K562 (cell line): ENCODE data around the gene SPRYD3. TPM values are rescaled to one million over a fixed set of nuclear protein-coding genes. Genes with fewer than 3 reads are reported as not detected.

Experiments used
- ATAC-seq: fragments of 200-7000 bp; cut with Tn5 transposase; 3 replicates; pipeline ENCODE4 v1.9.1; 2020; ENCODE audit warnings: moderate library complexity
- BruUV-seq: library from RNA; stranded (reverse); fragments of 400-500 nt; replicated peaks from 2 replicates; lab custom pipeline; 2021; lab: Mats Ljungman, UMichigan
- CTCF ChIA-PET: fragments of 300-600 bp; formaldehyde crosslinking; extraction: SDS; loops from one replicate; lab custom pipeline; 2021; ENCODE audit warnings: low intra/inter-chr PET ratio; lab: Yijun Ruan, JAX
- POLR2A ChIA-PET: fragments of 300-600, 350-650 bp; sonication (Branson Sonifier 250); formaldehyde crosslinking; extraction: SDS; loops from one replicate; lab custom pipeline; 2021; ENCODE audit warnings: antibody characterized with exemption, inconsistent platforms; lab: Yijun Ruan, JAX
- DNase-seq, 4 experiments: peaks; one replicate each; pipeline versions ENCODE4 v3.0.0 to v3.0.0-alpha.2; 2011 to 2018; ENCODE audit warnings: low spot score in 3 of 4, mixed read lengths in 3 of 4; ENCODE audit errors: extremely low read depth in 1 of 4
- FAIRE-seq: peaks from 2 replicates; lab custom pipeline; 2011; peaks lifted over from hg19 to GRCh38; lab: Jason Lieb, UNC
- H2AFZ ChIP-seq: 2 replicates; pipeline ENCODE4 v1.6.0; 2011; ENCODE audit warnings: low read depth, low read length, control low read depth, inconsistent platforms
- H3K27ac ChIP-seq: fragments of 200-600 bp; 3 replicates; pipeline ENCODE4 v1.8.0; 2011; ENCODE audit warnings: low read depth, mild to moderate bottlenecking, control low read depth, inconsistent platforms, low read length, moderate library complexity, mixed read lengths; ENCODE audit errors: extremely low read depth
- H3K27me3 ChIP-seq, 2 experiments: fragments of 300-600 bp in 1 of 2; 2 replicates in 1 of 2; 3 replicates in 1 of 2; pipeline versions ENCODE4 v1.6.0 to v1.8.0; 2011; ENCODE audit warnings: inconsistent platforms in 2 of 2, low read length in 2 of 2, mild to moderate bottlenecking in 1 of 2, mixed read lengths in 1 of 2, moderate library complexity in 1 of 2; ENCODE audit not compliant: control insufficient read depth in 2 of 2, insufficient read depth in 2 of 2
- H3K36me3 ChIP-seq: fragments of 300-600 bp; 3 replicates; pipeline ENCODE4 v1.8.0; 2011; ENCODE audit warnings: mild to moderate bottlenecking, low read length, inconsistent platforms; ENCODE audit not compliant: control insufficient read depth, insufficient read depth
- H3K4me1 ChIP-seq, 2 experiments: fragments of 200-600 bp in 1 of 2; replicated peaks in 1 of 2; 2 replicates in 1 of 2; 3 replicates in 1 of 2; pipeline versions ENCODE4 v1.5.1 to v1.8.0; 2011; ENCODE audit warnings: inconsistent platforms in 2 of 2, low read length in 2 of 2, mild to moderate bottlenecking in 1 of 2, mixed read lengths in 1 of 2, moderate library complexity in 1 of 2; ENCODE audit not compliant: control insufficient read depth in 2 of 2, insufficient read depth in 2 of 2
- H3K4me2 ChIP-seq: 2 replicates; pipeline ENCODE4 v1.6.1; 2011; ENCODE audit warnings: low read length, control low read depth, inconsistent platforms, mixed read lengths; ENCODE audit not compliant: insufficient read depth
- H3K4me3 ChIP-seq: fragments of 200-600 bp; sonication (generic), shearing (Covaris generic); 2 replicates; pipeline ENCODE4 v1.5.1; 2016; ENCODE audit warnings: control low read depth, inconsistent platforms
- H3K79me2 ChIP-seq: fragments of 200-600 bp; 3 replicates; pipeline ENCODE4 v1.8.0; 2011; ENCODE audit warnings: low read length, inconsistent platforms; ENCODE audit not compliant: control insufficient read depth, insufficient read depth
- H3K9ac ChIP-seq, 2 experiments: 2 replicates each; pipeline versions ENCODE4 v1.6.0 to v1.6.1; 2011; ENCODE audit warnings: low read depth in 2 of 2, low read length in 2 of 2, control low read depth in 1 of 2, inconsistent platforms in 1 of 2, mild to moderate bottlenecking in 1 of 2, mixed read lengths in 1 of 2; ENCODE audit not compliant: insufficient read depth in 1 of 2
- H3K9me1 ChIP-seq: one replicate; pipeline ENCODE4 v1.6.0; 2011; ENCODE audit warnings: inconsistent platforms, mild to moderate bottlenecking, low read length, moderate library complexity; ENCODE audit not compliant: control insufficient read depth, insufficient read depth
- H3K9me3 ChIP-seq: replicated peaks from 2 replicates; pipeline ENCODE4 v1.5.1; 2011; ENCODE audit warnings: low read depth, low read length, inconsistent platforms; ENCODE audit not compliant: control insufficient read depth, insufficient read depth
- H4K20me1 ChIP-seq: replicated peaks from 2 replicates; pipeline ENCODE4 v1.6.1; 2011; ENCODE audit warnings: low read length, inconsistent platforms, mixed read lengths; ENCODE audit not compliant: control insufficient read depth, insufficient read depth
- CTBP1 ChIP-seq: fragments of 450-650 bp; IDR thresholded peaks from 2 replicates; pipeline ENCODE4 v1.6.1; 2016; ENCODE audit warnings: borderline replicate concordance
- ELF2 ChIP-seq: fragments of 250-450 bp; sonication (Bioruptor Pico); IDR thresholded peaks from 2 replicates; pipeline ENCODE4 v1.5.0; 2021; ENCODE audit warnings: mild to moderate bottlenecking
- HDGF ChIP-seq: fragments of 450-650 bp; IDR thresholded peaks from 2 replicates; pipeline ENCODE4 v1.6.1; 2016
- KDM4B ChIP-seq, 2 experiments: fragments of 450-650 bp in 1 of 2; sonication (generic) in 1 of 2; IDR thresholded peaks; 2 replicates each; pipeline ENCODE4 v1.6.1; 2016 to 2017; ENCODE audit warnings: borderline replicate concordance in 2 of 2, antibody characterized with exemption in 1 of 2, low read depth in 1 of 2, mild to moderate bottlenecking in 1 of 2
- POLR2AphosphoS5 ChIP-seq: IDR thresholded peaks from 2 replicates; pipeline ENCODE4 v1.6.1; 2011; ENCODE audit warnings: mild to moderate bottlenecking, low read depth, low read length, moderate library complexity; ENCODE audit not compliant: control insufficient read depth, insufficient read depth
- RBBP5 ChIP-seq: fragments of 200-600 bp; sonication (generic); IDR thresholded peaks from 2 replicates; pipeline ENCODE4 v1.6.1; 2012; ENCODE audit warnings: borderline replicate concordance, mild to moderate bottlenecking, low read length, control low read depth, inconsistent platforms; ENCODE audit not compliant: insufficient read depth, poor library complexity, severe bottlenecking
- SRSF7 ChIP-seq: fragments of 200-400 bp; formaldehyde crosslinking; optimal IDR thresholded peaks from 2 replicates; pipeline ENCODE3; 2017; ENCODE audit warnings: mild to moderate bottlenecking, low read depth, low read length
- WGBS: fragments of 100-300 bp; shearing (Covaris generic); methylation state at CpG from one replicate; pipeline ENCODE4 v1.1.6; 2016; ENCODE audit warnings: low coverage, mixed read lengths; ENCODE audit not compliant: insufficient coverage; ENCODE audit errors: missing lambda C conversion rate; 5-methylcytosine and 5-hydroxymethylcytosine counted together
- in situ Hi-C: fragments of 300-500 bp; cut with MboI; formaldehyde crosslinking; loops from 4 replicates; pipeline ENCODE4 v1.15.0; 2018; ENCODE audit warnings: inconsistent platforms, mixed read lengths
- intact Hi-C: fragments of 100-400 bp; cut with micrococcal nuclease; formaldehyde crosslinking; loops from 2 replicates; pipeline ENCODE4 v1.14.2; 2022
- polyA plus RNA-seq, 8 experiments: library from polyadenylated mRNA; depleted of rRNA in 4 of 8; stranded (reverse) in 5 of 8; unstranded in 3 of 8; fragments of >200 nt; fragmentation: Nextera tagmentation in 2 of 8; fragmentation: Illumina TruSeq in 1 of 8; extraction: Ambion mirVana in 2 of 8; extraction: Trizol in 1 of 8; gene quantifications; 2 replicates each; pipeline versions ENCODE4 v1.2.1 to v1.2.3, GENCODE V29; 2011 to 2014; ENCODE audit warnings: inconsistent platforms in 1 of 8, missing spikeins in 1 of 8
- total RNA-seq, 7 experiments: library from RNA; depleted of rRNA in 6 of 7; stranded (reverse); fragments of >200 nt in 6 of 7; fragmentation: Illumina TruSeq in 2 of 7; extraction: Trizol in 2 of 7; gene quantifications; 2 replicates each; pipeline versions ENCODE4 v1.2.1 to v1.2.3, GENCODE V29; 2011 to 2021; ENCODE audit warnings: low replicate concordance in 1 of 7

Gene SPRYD3
- total and polyA plus RNA-seq, 9 of the 15 experiments (the other 6 are each of a cell fraction or from before 2014, with no cell fraction given), result 1.5 to 13.6 (median 7.6) TPM

- CTCF ChIA-PET, result no interaction called here
- H3K9ac ChIP-seq, result peak overlapping the region in 1 of 2 experiments; percentile 50; a peak in 1 of 4 replicates
- intact Hi-C loops (no loop called here), in situ Hi-C loops (no loop called here)
- peaks cover 14% of the 10 kb centered on the region; the same call in 2 of the 3 replicates for H3K36me3 ChIP-seq
- H3K27me3 ChIP-seq, result no peaks in the 10 kb centered on the region
- FAIRE-seq (no peak), DNase-seq (no peak), ATAC-seq (no peak)
- H3K27ac ChIP-seq, result no peak overlapping the region
- peaks cover 8% of the 10 kb centered on the region; the same call in 2 of the 3 replicates for H3K79me2 ChIP-seq
- no peaks in the 10 kb centered on the region for H3K9me1 ChIP-seq
- BruUV-seq, result no TSS peak
- no peaks in the 10 kb centered on the region for H3K9me3 ChIP-seq
- H2AFZ ChIP-seq, result no peak overlapping the region
- TF ChIP-seq SRSF7 (no peak), HDGF (no peak), POLR2AphosphoS5 (no peak), RBBP5 (no peak), ELF2 (CRISPR knock-in tag) (no peak), CTBP1 (no peak), KDM4B (IDR thresholded peaks at IDR 0.05; ENCODE audit: borderline replicate concordance in 2 of 2, low read depth in 1 of 2) (no peak)
- TF ChIP-seq, all 486 proteins: peak for 0
- 93% methylated on average over 8 of the region's 8 CpGs for WGBS
- Histone ChIP-seq H4K20me1 (no peaks in the 10 kb centered on the region), H3K4me1 (peaks cover 17 to 30% of the 10 kb centered on the region in 2 experiments), H3K4me3 (no peak overlapping the region), H3K4me2 (no peak overlapping the region)
- POLR2A ChIA-PET, result no interaction called here
Observed at GRCh38 chr12:53077030-53077429, 2.2 kb downstream of the SPRYD3 start.
